Aorta (tissue), 5 donors: ENCODE results near the gene FARP1. TPM values are rescaled to one million over a fixed set of nuclear protein-coding genes. Genes with fewer than 3 reads are reported as not detected.

Source experiments
- ATAC-seq: fragments of 200-7000 bp; cut with Tn5 transposase; one replicate; pipeline ENCODE4 v1.9.1; 2022; ENCODE audit warnings: moderate library complexity; ENCODE audit not compliant: low FRiP score
- DNase-seq, 2 donors: peaks; one replicate each; pipeline ENCODE4 v3.0.0-alpha.2; 2020
- H3K27ac ChIP-seq, 2 donors: one replicate each; pipeline ENCODE4 v1.5.1; 2013; ENCODE audit warnings: low read length in 2 of 2, mild to moderate bottlenecking in 2 of 2, moderate library complexity in 2 of 2, control low read depth in 1 of 2, inconsistent platforms in 1 of 2, low read depth in 1 of 2
- H3K27me3 ChIP-seq, 2 donors: one replicate each; pipeline ENCODE4 v1.6.1; 2013; ENCODE audit warnings: control low read depth in 1 of 2, low read length in 1 of 2, mild to moderate bottlenecking in 1 of 2, moderate library complexity in 1 of 2; ENCODE audit not compliant: insufficient read depth in 2 of 2, control insufficient read depth in 1 of 2
- H3K36me3 ChIP-seq, 2 donors: one replicate each; pipeline ENCODE4 v1.6.1; 2013; ENCODE audit warnings: control low read depth in 1 of 2, low read length in 1 of 2, mild to moderate bottlenecking in 1 of 2; ENCODE audit not compliant: insufficient read depth in 2 of 2, control insufficient read depth in 1 of 2
- H3K4me1 ChIP-seq, 2 donors: one replicate each; pipeline ENCODE4 v1.6.1; 2013; ENCODE audit warnings: low read length in 2 of 2, control low read depth in 1 of 2, mild to moderate bottlenecking in 1 of 2, moderate library complexity in 1 of 2; ENCODE audit not compliant: insufficient read depth in 2 of 2, control insufficient read depth in 1 of 2
- H3K4me3 ChIP-seq, 2 donors: one replicate each; pipeline ENCODE4 v1.5.1; 2013; ENCODE audit warnings: low read length in 2 of 2, control low read depth in 1 of 2, mild to moderate bottlenecking in 1 of 2
- H3K9me3 ChIP-seq: one replicate; pipeline ENCODE4 v1.6.1; 2013; ENCODE audit warnings: mild to moderate bottlenecking, low read length; ENCODE audit not compliant: control insufficient read depth
- WGBS, 2 donors: extraction: QIAGEN DNeasy Blood & Tissue Kit; methylation state at CpG; one replicate each; pipeline ENCODE4 v1.1.7; 2013; 5-methylcytosine and 5-hydroxymethylcytosine counted together
- intact Hi-C, 2 donors: fragments of 100-400 bp; cut with DNase I; formaldehyde crosslinking; loops; one replicate each; pipeline versions ENCODE4 v1.14.2 to v1.15.0; 2022
- polyA plus RNA-seq, 2 donors: library from polyadenylated mRNA; stranded (reverse); fragments of 200-250 nt; gene quantifications; one replicate each; pipeline ENCODE4 v1.2.3, GENCODE V29; 2013
- total RNA-seq, 2 donors: library from RNA; stranded (reverse); fragmentation: NEBNext Ultra II Directional; extraction: Animal tissue kit (Norgen Biotek cat#: 25700); gene quantifications; one replicate each; pipeline ENCODE4 v1.2.1, GENCODE V29; 2021
- donor health status: healthy with polysubstance abuse.
- donor health status: Bipolar disorder and iron deficiency.
- donor health status: DM: no; HTN: no; CAD: no.
- donor health status: DM: no; HTN: no; CAD: no.
- donor health status: DM: yes; HTN: yes; CAD: no.

FARP1 gene
- total and polyA plus RNA-seq, 4 donors: 3.3 to 41.7 (median 23.7) TPM

DNA sequence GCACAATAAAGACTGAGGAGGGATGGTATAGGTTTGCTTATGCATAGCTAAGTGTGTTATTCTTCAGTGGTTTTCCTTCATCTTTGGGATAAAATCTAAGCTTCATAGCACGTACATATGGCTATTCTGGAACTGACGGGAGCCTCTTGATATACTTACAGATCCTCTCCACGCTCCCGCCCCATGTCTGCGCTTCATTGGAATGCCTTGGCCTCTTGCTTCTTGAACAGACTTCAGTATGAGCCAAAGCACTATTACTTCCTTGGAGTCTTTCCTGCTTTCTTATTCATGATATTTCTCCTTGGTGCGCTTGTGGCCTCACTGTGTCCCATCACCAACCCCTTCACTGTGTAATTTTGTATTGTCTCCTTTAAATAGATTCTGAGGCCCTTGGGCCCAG is 145.3 kb downstream of the FARP1 start:
- no peak for DNase-seq
- no peaks in the 10 kb centered on the region for H3K4me1 ChIP-seq
- H3K36me3 ChIP-seq: no peaks in the 10 kb centered on the region
- H3K27me3 ChIP-seq: no peaks in the 10 kb centered on the region
- 92 to 97% methylated on average over 6 of the region's 6 CpGs for WGBS, 2 donors
- ATAC-seq: no peak
- H3K27ac ChIP-seq: no peak overlapping the region
- H3K9me3 ChIP-seq: no peaks in the 10 kb centered on the region
- intact Hi-C loops: no loop called here
- H3K4me3 ChIP-seq: no peak overlapping the region

DNA sequence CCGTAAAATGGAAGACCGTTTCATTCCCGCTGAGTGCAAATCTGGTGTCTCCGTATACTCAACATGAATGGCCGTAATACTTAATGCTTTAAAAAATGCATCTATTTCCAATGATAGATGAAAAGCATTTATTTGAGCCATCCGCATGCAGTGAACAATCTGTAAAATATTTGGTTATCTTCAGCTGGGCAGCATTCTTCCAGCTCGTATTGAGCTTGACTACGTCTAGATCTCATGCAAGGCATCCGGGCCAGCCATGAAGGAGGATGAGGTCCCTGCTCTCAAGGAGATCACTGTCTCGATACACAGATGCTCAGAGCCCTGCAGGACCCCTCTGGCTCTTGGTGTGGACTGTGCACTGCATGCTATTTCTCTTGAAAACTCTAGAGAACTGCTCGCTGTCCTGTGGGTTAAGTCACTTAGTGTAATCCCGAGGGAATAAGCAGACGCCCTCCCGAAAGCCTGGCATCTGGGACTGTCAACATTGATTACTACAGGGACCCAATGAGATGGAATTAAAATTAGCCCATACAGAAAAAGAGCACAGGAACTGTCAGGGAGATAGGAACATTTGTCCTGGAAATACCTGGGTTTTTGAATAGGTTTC is 146.5 kb downstream of the FARP1 start:
- no peaks in the 10 kb centered on the region for H3K4me1 ChIP-seq
- H3K36me3 ChIP-seq: no peaks in the 10 kb centered on the region
- H3K27me3 ChIP-seq: no peaks in the 10 kb centered on the region
- WGBS, 2 donors: 86% methylated on average over 14 of the region's 14 CpGs
- H3K27ac ChIP-seq: no peak overlapping the region
- intact Hi-C loops: no loop called here
- ATAC-seq: no peak
- DNase-seq: no peak
- H3K4me3 ChIP-seq: no peak overlapping the region
- no peaks in the 10 kb centered on the region for H3K9me3 ChIP-seq

DNA sequence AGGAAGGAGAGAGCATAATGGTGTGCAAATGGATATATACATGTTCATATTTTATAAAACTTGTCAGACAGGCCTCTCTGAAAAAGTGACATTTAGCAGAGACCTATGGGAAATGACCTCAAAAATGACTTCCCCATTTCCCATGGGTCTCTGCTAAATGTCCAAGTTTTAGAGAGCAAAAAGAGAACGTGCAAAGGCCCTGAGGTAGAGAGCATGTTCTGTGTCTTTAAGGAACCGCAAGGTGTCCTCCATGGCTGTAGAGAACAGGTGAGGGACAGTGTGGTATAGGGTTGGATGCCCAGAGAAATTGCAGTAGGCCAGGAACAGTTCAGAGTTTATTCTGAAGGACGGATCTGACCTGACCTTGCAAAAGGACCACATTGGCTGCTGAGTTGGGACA is 147.4 kb downstream of the FARP1 start:
- H3K4me1 ChIP-seq: no peaks in the 10 kb centered on the region
- 91 to 94% methylated on average over 3 of the region's 3 CpGs for WGBS, 2 donors
- H3K4me3 ChIP-seq: no peak overlapping the region
- no peak for ATAC-seq
- intact Hi-C loops: no loop called here
- no peak overlapping the region for H3K27ac ChIP-seq
- DNase-seq: no peak
- H3K9me3 ChIP-seq: no peaks in the 10 kb centered on the region
- H3K36me3 ChIP-seq: no peaks in the 10 kb centered on the region
- H3K27me3 ChIP-seq: no peaks in the 10 kb centered on the region

DNA sequence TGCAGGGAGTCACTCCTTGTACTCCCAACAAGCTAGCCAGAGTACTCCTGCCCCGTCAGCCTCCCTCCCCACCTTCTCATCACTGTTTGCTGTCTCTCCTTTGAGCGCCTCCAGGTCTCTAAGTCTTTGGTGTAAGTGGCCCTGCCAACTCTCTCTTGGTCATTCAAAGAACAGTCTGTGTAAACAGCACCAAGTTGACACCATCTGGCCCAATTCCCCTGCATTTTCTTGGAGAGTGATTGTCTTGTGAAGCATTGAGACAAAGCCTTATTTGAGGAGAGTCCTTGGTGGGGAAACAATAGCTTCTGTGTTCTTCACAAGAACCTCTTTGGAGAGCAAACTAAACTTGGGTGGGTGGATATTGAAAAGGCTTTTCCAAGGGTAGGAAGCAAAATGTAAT is 148.8 kb downstream of the FARP1 start:
- H3K4me3 ChIP-seq: no peak overlapping the region
- H3K36me3 ChIP-seq: no peaks in the 10 kb centered on the region
- DNase-seq (no peak), ATAC-seq (no peak)
- no peaks in the 10 kb centered on the region for H3K9me3 ChIP-seq
- intact Hi-C loops: no loop called here
- 88 to 91% methylated on average over 2 of the region's 2 CpGs for WGBS, 2 donors
- H3K27me3 ChIP-seq: no peaks in the 10 kb centered on the region
- no peak overlapping the region for H3K27ac ChIP-seq
- H3K4me1 ChIP-seq: no peaks in the 10 kb centered on the region

DNA sequence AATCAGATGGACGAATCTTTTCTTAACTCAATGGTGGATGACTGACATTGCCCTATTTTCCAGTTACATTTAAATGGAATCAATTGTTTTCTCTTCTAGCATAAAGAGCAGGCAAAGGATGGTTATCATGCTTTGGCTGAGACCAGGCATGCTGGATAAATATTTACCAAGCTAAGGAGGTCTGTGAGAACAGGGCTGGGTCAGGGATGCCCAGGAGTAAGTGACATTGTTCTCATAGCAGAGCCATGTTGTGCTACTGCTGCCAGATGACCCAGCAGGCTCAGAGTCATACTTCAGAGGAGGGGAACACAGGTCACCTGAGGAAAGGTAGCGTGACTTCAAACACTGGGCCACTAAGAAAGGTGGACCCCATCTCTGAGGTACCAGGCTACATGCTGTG is 150.2 kb downstream of the FARP1 start:
- DNase-seq (no peak), ATAC-seq (no peak)
- Histone ChIP-seq H3K4me1 (no peaks in the 10 kb centered on the region), H3K27me3 (no peaks in the 10 kb centered on the region), H3K36me3 (no peaks in the 10 kb centered on the region), H3K9me3 (no peaks in the 10 kb centered on the region), H3K27ac (no peak overlapping the region), H3K4me3 (no peak overlapping the region)
- intact Hi-C loops: no loop called here
- 71 to 75% methylated on average over 2 of the region's 2 CpGs for WGBS, 2 donors

DNA sequence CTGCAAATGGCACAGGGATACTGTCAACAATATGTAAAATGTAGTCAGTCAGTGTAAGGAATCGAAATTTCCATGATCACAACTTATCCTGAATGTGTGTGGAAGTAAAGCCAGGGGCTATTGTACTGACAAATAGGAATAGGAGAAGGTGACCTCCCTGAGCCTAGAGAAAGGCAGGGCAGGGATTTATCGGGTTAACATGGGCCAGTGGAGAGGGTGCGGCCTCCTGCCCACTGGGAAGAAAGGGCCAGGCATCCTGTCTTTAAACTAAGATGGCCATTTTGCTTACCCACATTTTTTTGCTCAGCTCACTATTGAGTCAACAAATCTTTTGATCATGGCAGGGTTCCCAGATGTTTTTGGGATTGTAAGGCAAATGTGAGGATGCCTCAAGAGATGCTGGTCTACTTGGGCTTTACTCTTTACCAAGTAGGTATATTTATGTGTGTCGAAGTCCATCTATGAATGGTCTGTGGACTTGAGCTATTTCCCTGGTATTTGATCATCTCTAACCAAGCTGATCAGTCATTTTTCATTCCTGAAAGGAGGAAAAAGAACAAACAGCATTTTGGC is 150.8 kb downstream of the FARP1 start:
- Histone ChIP-seq H3K4me3 (no peak overlapping the region), H3K4me1 (no peaks in the 10 kb centered on the region), H3K27me3 (no peaks in the 10 kb centered on the region), H3K9me3 (no peaks in the 10 kb centered on the region), H3K36me3 (no peaks in the 10 kb centered on the region), H3K27ac (no peak overlapping the region)
- ATAC-seq: no peak
- 78 to 89% methylated on average over 4 of the region's 4 CpGs for WGBS, 2 donors
- intact Hi-C loops: no loop called here
- no peak for DNase-seq

DNA sequence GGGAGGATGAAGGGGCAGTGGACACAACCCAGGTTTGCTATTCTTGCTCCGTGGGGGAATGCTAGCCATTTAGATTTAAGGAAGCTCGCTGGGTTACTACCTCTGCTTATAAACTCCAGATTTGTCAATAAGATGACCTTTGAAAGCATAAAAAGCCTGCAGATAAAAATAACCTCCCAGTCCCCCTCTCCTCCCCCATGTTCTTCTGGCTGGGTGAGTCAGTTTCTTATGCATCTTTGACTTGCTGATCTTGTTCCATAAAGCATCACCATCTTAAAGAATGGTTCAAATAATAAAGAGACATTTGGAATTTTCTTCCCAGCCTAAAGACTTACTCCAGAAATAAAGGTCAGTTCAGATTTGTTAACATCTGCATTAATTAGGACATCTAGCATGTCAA is 152.5 kb downstream of the FARP1 start:
- ATAC-seq (no peak), DNase-seq (no peak)
- H3K36me3 ChIP-seq: no peaks in the 10 kb centered on the region
- H3K27ac ChIP-seq: no peak overlapping the region
- no peak overlapping the region for H3K4me3 ChIP-seq
- H3K4me1 ChIP-seq: no peaks in the 10 kb centered on the region
- intact Hi-C loops: no loop called here
- no peaks in the 10 kb centered on the region for H3K9me3 ChIP-seq
- H3K27me3 ChIP-seq: no peaks in the 10 kb centered on the region
- 68 to 72% methylated on average over 2 of the region's 2 CpGs for WGBS, 2 donors

DNA sequence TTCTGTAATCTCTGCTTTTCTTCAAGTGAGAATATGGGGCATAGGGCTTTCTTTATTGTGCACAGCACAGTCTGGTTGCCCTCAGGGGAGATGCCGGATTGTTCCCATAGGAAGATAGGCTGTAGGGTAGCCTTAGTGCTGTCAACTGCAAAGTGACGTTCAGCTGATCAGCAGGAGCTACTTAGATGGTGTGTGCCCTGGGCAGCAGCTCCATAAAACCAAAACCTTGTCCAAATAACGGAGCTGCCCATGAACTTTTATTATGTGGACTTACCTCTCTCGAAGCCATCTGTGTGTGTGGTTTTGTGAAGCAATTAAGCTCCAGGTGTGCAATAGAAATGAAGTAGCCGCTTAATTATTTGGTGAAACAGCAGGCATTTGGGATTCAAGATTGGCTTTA is 154.2 kb downstream of the FARP1 start:
- intact Hi-C loops: no loop called here
- H3K27ac ChIP-seq: no peak overlapping the region
- no peaks in the 10 kb centered on the region for H3K9me3 ChIP-seq
- no peaks in the 10 kb centered on the region for H3K4me1 ChIP-seq
- ATAC-seq (no peak), DNase-seq (no peak)
- no peaks in the 10 kb centered on the region for H3K36me3 ChIP-seq
- peaks cover 0 to 2% of the 10 kb centered on the region in 2 donors for H3K27me3 ChIP-seq
- no peak overlapping the region for H3K4me3 ChIP-seq
- 70 to 72% methylated on average over 5 of the region's 5 CpGs for WGBS, 2 donors

DNA sequence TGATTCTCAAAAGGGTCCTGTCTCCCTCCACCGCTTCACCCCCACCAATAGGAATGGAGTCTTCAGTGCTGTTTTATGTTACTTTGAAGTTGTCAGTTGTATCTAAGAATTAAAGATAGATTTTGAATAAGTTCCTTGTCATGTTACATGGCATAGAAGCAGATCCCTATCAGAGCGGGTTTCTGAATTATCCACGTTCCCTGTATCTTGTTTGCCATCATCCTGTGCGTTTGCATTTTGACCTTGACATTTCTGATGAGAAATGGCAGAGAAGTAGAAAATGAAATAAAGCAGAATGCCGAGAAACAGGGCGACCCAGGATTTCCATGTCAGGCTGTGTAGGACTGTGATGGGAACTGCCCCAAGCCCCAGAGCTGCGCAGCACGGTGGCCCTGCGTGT is 154.9 kb downstream of the FARP1 start:
- intact Hi-C loops: no loop called here
- Histone ChIP-seq H3K36me3 (no peaks in the 10 kb centered on the region), H3K4me1 (no peaks in the 10 kb centered on the region), H3K4me3 (no peak overlapping the region), H3K9me3 (no peaks in the 10 kb centered on the region), H3K27me3 (peaks cover 0 to 2% of the 10 kb centered on the region in 2 donors), H3K27ac (no peak overlapping the region)
- DNase-seq: no peak
- ATAC-seq: no peak
- 75 to 84% methylated on average over 9 of the region's 9 CpGs for WGBS, 2 donors
